Caco-2 (cell line): Measurements from ENCODE around the gene ARFIP1. TPM values are rescaled to one million over a fixed set of nuclear protein-coding genes. Genes with fewer than 3 reads are reported as not detected.

Experiments used
- BruUV-seq: library from RNA; stranded (reverse); fragments of 400-500 nt; replicated peaks from 2 replicates; lab custom pipeline; 2021; lab: Mats Ljungman, UMichigan
- CTCF ChIA-PET: fragments of 300-600 bp; sonication (Branson Sonifier 250); formaldehyde crosslinking; loops from one replicate; lab custom pipeline; 2022; ENCODE audit warnings: antibody characterized with exemption; lab: Charles Lee
- POLR2A ChIA-PET: fragments of 300-600 bp; sonication (Branson Sonifier 250); formaldehyde crosslinking; loops from one replicate; lab custom pipeline; 2022; ENCODE audit warnings: antibody characterized with exemption; lab: Charles Lee
- DNase-seq, 2 experiments: peaks; one replicate each; pipeline versions ENCODE4 v3.0.0 to v3.0.0-alpha.2; 2020 to 2022
- H3K27me3 ChIP-seq: replicated peaks from 2 replicates; pipeline ENCODE4 v1.6.0; 2011; ENCODE audit warnings: low read length; ENCODE audit not compliant: control insufficient read depth, insufficient read depth
- H3K36me3 ChIP-seq: 2 replicates; pipeline ENCODE4 v1.5.1; 2011; ENCODE audit warnings: low read length; ENCODE audit not compliant: control insufficient read depth, insufficient read depth
- H3K4me1 ChIP-seq: fragments of 250-450 bp; sonication (Bioruptor Pico); 2 replicates; pipeline ENCODE4 v1.5.1; 2020; ENCODE audit warnings: mild to moderate bottlenecking
- H3K4me3 ChIP-seq: 2 replicates; pipeline ENCODE4 v1.5.1; 2011; ENCODE audit warnings: low read depth, mild to moderate bottlenecking, control low read depth, low read length
- H3K9me3 ChIP-seq: fragments of 250-450 bp; sonication (Bioruptor Pico); 2 replicates; pipeline ENCODE4 v1.5.1; 2020; ENCODE audit warnings: mild to moderate bottlenecking, moderate library complexity
- H3K27ac Mint-ChIP-seq: one replicate; pipeline ENCODE4 v1.8.0; 2022; ENCODE audit warnings: mixed read lengths; ENCODE audit not compliant: unreplicated experiment
- H3K27me3 Mint-ChIP-seq: one replicate; pipeline ENCODE4 v1.8.0; 2022; ENCODE audit warnings: mixed read lengths; ENCODE audit not compliant: insufficient read depth, unreplicated experiment
- H3K36me3 Mint-ChIP-seq: one replicate; pipeline ENCODE4 v1.8.0; 2022; ENCODE audit warnings: mild to moderate bottlenecking, mixed read lengths; ENCODE audit not compliant: insufficient read depth, unreplicated experiment
- H3K4me1 Mint-ChIP-seq: one replicate; pipeline ENCODE4 v1.8.0; 2022; ENCODE audit warnings: low read depth, mixed read lengths; ENCODE audit not compliant: unreplicated experiment
- H3K4me3 Mint-ChIP-seq: one replicate; pipeline ENCODE4 v1.8.0; 2022; ENCODE audit warnings: mild to moderate bottlenecking, moderate library complexity, mixed read lengths; ENCODE audit not compliant: unreplicated experiment
- H3K9me3 Mint-ChIP-seq: one replicate; pipeline ENCODE4 v1.8.0; 2022; ENCODE audit warnings: mixed read lengths; ENCODE audit not compliant: unreplicated experiment
- CTCF ChIP-seq, 2 experiments: fragments of 200-600 bp in 1 of 2; IDR thresholded peaks; 1 replicate in 1 of 2; 2 replicates in 1 of 2; pipeline versions ENCODE4 v1.5.1 to v1.8.0; 2011 to 2022; ENCODE audit warnings: antibody characterized with exemption in 1 of 2, control low read depth in 1 of 2, inconsistent platforms in 1 of 2, low read depth in 1 of 2, low read length in 1 of 2, mild to moderate bottlenecking in 1 of 2, moderate library complexity in 1 of 2; ENCODE audit not compliant: insufficient read depth in 1 of 2, severe bottlenecking in 1 of 2, unreplicated experiment in 1 of 2
- intact Hi-C: fragments of 100-400 bp; cut with micrococcal nuclease; formaldehyde crosslinking; loops from one replicate; pipeline ENCODE4 v1.10.0; 2022; ENCODE audit not compliant: unreplicated experiment
- total RNA-seq: library from RNA; stranded (reverse); gene quantifications from 2 replicates; pipeline ENCODE4 v1.2.3, GENCODE V29; 2022

ARFIP1 gene
- total RNA-seq, 1 experiment from 2014 or later: 31.9 TPM

GRCh38 chr4:152957437-152958171, 177.8 kb downstream of the ARFIP1 start:
- intact Hi-C loops: no loop called here
- CTCF ChIA-PET: interaction anchor here (1.3 kb wide), 1 partner anchor 170 kb away, joined by 3 read pairs; no protein-coding TSS in a partner anchor
- no peaks in the 10 kb centered on the region for H3K9me3 ChIP-seq
- H3K4me3 ChIP-seq: no peak overlapping the region
- H3K36me3 Mint-ChIP-seq: no peaks in the 10 kb centered on the region
- no peak for TF ChIP-seq CTCF (IDR thresholded peaks at IDR 0.05; ENCODE audit: insufficient read depth in 1 of 2, low read depth in 1 of 2, low read length in 1 of 2, severe bottlenecking in 1 of 2, unreplicated experiment in 1 of 2)
- H3K4me1 ChIP-seq: peaks cover 16% of the 10 kb centered on the region
- peak overlapping the region; percentile 52 for H3K4me3 Mint-ChIP-seq
- no TSS peak for BruUV-seq
- peaks cover 23% of the 10 kb centered on the region for H3K4me1 Mint-ChIP-seq
- H3K9me3 Mint-ChIP-seq: no peaks in the 10 kb centered on the region
- no peaks in the 10 kb centered on the region for H3K36me3 ChIP-seq
- H3K27me3 ChIP-seq: no peaks in the 10 kb centered on the region
- DNase-seq: peak; percentile 45 to 62
- no peak overlapping the region for H3K27ac Mint-ChIP-seq
- POLR2A ChIA-PET: no interaction called here
- no peaks in the 10 kb centered on the region for H3K27me3 Mint-ChIP-seq

DNA sequence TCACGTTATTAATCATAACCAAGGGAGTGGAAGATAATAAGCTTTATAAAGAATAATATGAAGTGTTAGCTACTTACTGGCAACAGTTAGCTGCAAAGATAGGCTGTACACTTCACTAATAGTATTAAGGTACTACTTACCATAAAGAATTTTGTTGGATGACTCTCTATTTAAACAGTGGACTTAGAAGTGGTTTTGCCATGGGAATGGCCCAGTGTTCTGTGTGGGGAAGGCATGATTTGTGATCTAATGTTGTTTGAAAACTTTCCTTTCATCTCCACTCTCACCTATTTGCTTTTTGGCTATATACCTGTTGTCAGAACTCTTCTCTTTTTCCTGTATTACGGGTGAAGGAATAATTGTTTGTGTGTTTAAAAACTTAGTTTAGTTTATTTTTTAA, 179.3 kb downstream of the ARFIP1 start:
- Histone ChIP-seq H3K4me3 (no peak overlapping the region), H3K9me3 (no peaks in the 10 kb centered on the region), H3K27me3 (no peaks in the 10 kb centered on the region), H3K4me1 (peaks cover 16% of the 10 kb centered on the region), H3K36me3 (no peaks in the 10 kb centered on the region)
- no peak for DNase-seq
- Mint-ChIP-seq H3K27me3 (no peaks in the 10 kb centered on the region), H3K4me1 (peaks cover 33% of the 10 kb centered on the region), H3K36me3 (no peaks in the 10 kb centered on the region), H3K9me3 (no peaks in the 10 kb centered on the region), H3K4me3 (no peak overlapping the region), H3K27ac (no peak overlapping the region)
- ChIA-PET POLR2A (no interaction called here), CTCF (no interaction called here)
- TF ChIP-seq CTCF (IDR thresholded peaks at IDR 0.05; ENCODE audit: insufficient read depth in 1 of 2, low read depth in 1 of 2, low read length in 1 of 2, severe bottlenecking in 1 of 2, unreplicated experiment in 1 of 2): no peak
- intact Hi-C loops: no loop called here
- no TSS peak for BruUV-seq

DNA sequence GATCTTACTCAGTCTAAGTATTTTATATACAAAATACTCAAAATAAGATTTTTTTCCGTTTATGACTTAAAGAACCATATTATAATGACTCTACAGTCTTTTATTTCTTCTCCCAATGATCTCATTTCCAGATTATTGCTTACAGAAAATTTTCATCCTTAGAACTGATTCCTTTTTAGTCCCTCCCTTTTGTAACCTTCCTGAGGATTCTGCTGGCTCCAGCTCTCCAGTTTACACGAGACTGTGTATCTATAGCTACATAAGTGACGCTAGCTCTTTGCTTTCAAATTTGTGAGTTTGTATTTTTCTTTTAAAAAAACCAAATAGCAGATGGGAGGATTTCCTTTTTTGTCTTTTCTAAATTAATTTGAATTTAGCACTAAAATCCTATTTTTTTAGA, 180.3 kb downstream of the ARFIP1 start:
- POLR2A ChIA-PET: no interaction called here

More for the DNA sequence above, 180.3 kb downstream of the ARFIP1 start:
- TF ChIP-seq CTCF (IDR thresholded peaks at IDR 0.05; ENCODE audit: insufficient read depth in 1 of 2, low read depth in 1 of 2, low read length in 1 of 2, severe bottlenecking in 1 of 2, unreplicated experiment in 1 of 2): no peak
- DNase-seq: no peak
- H3K4me3 Mint-ChIP-seq: no peak overlapping the region
- Histone ChIP-seq H3K4me1 (peaks cover 16% of the 10 kb centered on the region), H3K4me3 (no peak overlapping the region), H3K9me3 (no peaks in the 10 kb centered on the region), H3K27me3 (no peaks in the 10 kb centered on the region), H3K36me3 (no peaks in the 10 kb centered on the region)
- H3K27me3 Mint-ChIP-seq: no peaks in the 10 kb centered on the region
- H3K9me3 Mint-ChIP-seq: no peaks in the 10 kb centered on the region
- no peaks in the 10 kb centered on the region for H3K36me3 Mint-ChIP-seq
- peaks cover 33% of the 10 kb centered on the region for H3K4me1 Mint-ChIP-seq
- CTCF ChIA-PET: no interaction called here
- no TSS peak for BruUV-seq
- H3K27ac Mint-ChIP-seq: no peak overlapping the region
- intact Hi-C loops: no loop called here
